ENCODE data around the gene GRID1. TPM values are rescaled to one million over a fixed set of nuclear protein-coding genes. Genes with fewer than 3 reads are reported as not detected.

GRID1 gene
- total RNA-seq, 1 donor from 2014 or later, result 1.4 TPM

GRCh38 chr10:86335257-86335656, 31.3 kb downstream of the GRID1 start:
- H3K9me3 ChIP-seq, result no peaks in the 10 kb centered on the region
- TF ChIP-seq CTCF (IDR thresholded peaks at IDR 0.05), result no peak
- intact Hi-C loops (cut with DNase I), result no loop called here
- no peaks in the 10 kb centered on the region for H3K27me3 ChIP-seq
- no peaks in the 10 kb centered on the region for H3K36me3 ChIP-seq
- H3K4me3 ChIP-seq, result no peak overlapping the region
- no peaks in the 10 kb centered on the region for H3K4me1 ChIP-seq
- DNase-seq (ENCODE audit: low spot score in 2 of 2), result no peak
- H3K27ac ChIP-seq, result no peak overlapping the region

GRCh38 chr10:86334488-86335085, 32.0 kb downstream of the GRID1 start:
- H3K36me3 ChIP-seq, result no peaks in the 10 kb centered on the region
- no peak for TF ChIP-seq CTCF (IDR thresholded peaks at IDR 0.05)
- H3K4me1 ChIP-seq, result no peaks in the 10 kb centered on the region
- DNase-seq (ENCODE audit: low spot score in 2 of 2), result no peak
- intact Hi-C loops (cut with DNase I), result no loop called here
- H3K4me3 ChIP-seq, result no peak overlapping the region
- H3K27me3 ChIP-seq, result no peaks in the 10 kb centered on the region
- no peak overlapping the region for H3K27ac ChIP-seq
- no peaks in the 10 kb centered on the region for H3K9me3 ChIP-seq

GRCh38 chr10:86333826-86334487, 32.6 kb downstream of the GRID1 start:
- Histone ChIP-seq H3K9me3 (no peaks in the 10 kb centered on the region), H3K27ac (no peak overlapping the region), H3K36me3 (no peaks in the 10 kb centered on the region), H3K4me1 (no peaks in the 10 kb centered on the region), H3K27me3 (no peaks in the 10 kb centered on the region), H3K4me3 (no peak overlapping the region)
- no peak for TF ChIP-seq CTCF (IDR thresholded peaks at IDR 0.05)
- intact Hi-C loops (cut with DNase I), result no loop called here
- no peak for DNase-seq (ENCODE audit: low spot score in 2 of 2)

- H3K9me3 ChIP-seq, result no peaks in the 10 kb centered on the region
- H3K36me3 ChIP-seq, result no peaks in the 10 kb centered on the region
- DNase-seq (ENCODE audit: low spot score in 2 of 2), result no peak
- no peaks in the 10 kb centered on the region for H3K4me1 ChIP-seq
- H3K27me3 ChIP-seq, result no peaks in the 10 kb centered on the region
- TF ChIP-seq CTCF (IDR thresholded peaks at IDR 0.05), result no peak
- H3K27ac ChIP-seq, result no peak overlapping the region
- no peak overlapping the region for H3K4me3 ChIP-seq
- intact Hi-C loops (cut with DNase I), result no loop called here
These were observed 34.7 kb downstream of the GRID1 start for GRCh38 chr10:86331861-86332260.

GRCh38 chr10:86330778-86331763, 35.5 kb downstream of the GRID1 start:
- H3K4me3 ChIP-seq, result no peak overlapping the region
- no peak for DNase-seq (ENCODE audit: low spot score in 2 of 2)

More at GRCh38 chr10:86330778-86331763, 35.5 kb downstream of the GRID1 start:
- H3K36me3 ChIP-seq, result no peaks in the 10 kb centered on the region
- intact Hi-C loops (cut with DNase I), result no loop called here
- H3K27ac ChIP-seq, result no peak overlapping the region
- no peaks in the 10 kb centered on the region for H3K9me3 ChIP-seq
- H3K27me3 ChIP-seq, result no peaks in the 10 kb centered on the region
- no peaks in the 10 kb centered on the region for H3K4me1 ChIP-seq
- no peak for TF ChIP-seq CTCF (IDR thresholded peaks at IDR 0.05)
